Panc1 (cell line): ENCODE measurements around the gene CRIP2.

Experiments used
- CTCF ChIP-seq: fragments of 450-650 bp; IDR thresholded peaks from 2 replicates; pipeline ENCODE4 v1.5.1; 2017; ENCODE audit warnings: mild to moderate bottlenecking
- TCF7L2 ChIP-seq: IDR thresholded peaks from 2 replicates; pipeline ENCODE4 v1.6.1; 2011; ENCODE audit warnings: mild to moderate bottlenecking, low read depth, low read length, inconsistent platforms

DNA sequence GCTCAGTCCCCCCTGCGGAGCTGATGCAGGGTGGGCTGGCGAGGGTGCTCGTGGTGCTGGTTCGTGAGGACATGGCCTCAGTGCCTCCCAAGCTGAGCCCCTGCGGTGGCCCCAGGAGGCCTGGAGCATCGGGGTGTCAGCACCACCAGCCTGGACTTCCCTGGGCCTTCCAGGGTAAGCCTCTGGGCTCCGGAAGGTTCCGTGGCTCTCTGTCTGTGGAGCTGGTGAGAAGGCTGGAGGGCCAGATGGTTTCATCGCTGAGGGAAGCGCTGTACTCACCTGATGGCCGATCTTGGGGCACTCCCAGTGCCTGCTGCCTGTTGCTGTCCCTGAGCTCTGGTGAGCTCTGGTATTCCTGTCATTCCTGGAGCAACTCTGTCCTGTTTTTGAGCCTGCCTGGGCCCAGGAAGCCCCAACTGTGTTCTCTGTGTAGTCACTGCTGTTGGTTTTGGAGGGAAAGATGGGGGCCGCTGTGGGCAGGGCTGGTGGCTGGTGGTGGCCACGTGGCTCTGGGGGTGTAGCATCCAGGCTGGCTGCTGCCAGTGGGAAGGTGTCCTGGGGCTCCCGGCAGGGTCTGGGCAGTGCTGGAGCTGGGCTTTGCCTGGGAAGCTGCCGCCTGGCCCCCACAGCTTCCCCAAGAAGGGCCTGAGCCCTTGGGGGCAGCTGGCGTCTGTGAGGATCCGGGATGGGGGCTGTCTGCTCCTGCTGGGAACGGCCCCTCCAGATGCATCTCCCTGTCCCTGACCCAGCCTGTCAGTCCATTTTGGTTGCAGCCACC lies 36.7 kb upstream of the CRIP2 start:
- TF ChIP-seq CTCF (no peak), TCF7L2 (no peak)
